GM12878 (cell line): Measurements from ENCODE around the gene FOXI1. TPM values are rescaled to one million over a fixed set of nuclear protein-coding genes. Genes with fewer than 3 reads are reported as not detected.

ENCODE experiments used
- ATAC-seq: fragments of 200-7000 bp; cut with Tn5 transposase; 3 replicates; pipeline ENCODE4 v1.9.1; 2020; ENCODE audit warnings: mild to moderate bottlenecking, moderate library complexity
- BruUV-seq: library from RNA; stranded (reverse); fragments of 400-500 nt; replicated peaks from 2 replicates; lab custom pipeline; 2021; lab: Mats Ljungman, UMichigan
- CTCF ChIA-PET: fragments of 300-600 bp; sonication (Branson Sonifier 250); formaldehyde crosslinking; extraction: SDS; loops from one replicate; lab custom pipeline; 2021; ENCODE audit warnings: inconsistent platforms; lab: Yijun Ruan, JAX
- POLR2A ChIA-PET: fragments of 350-600 bp; formaldehyde crosslinking; extraction: SDS; loops from one replicate; lab custom pipeline; 2021; ENCODE audit warnings: inconsistent platforms; lab: Charles Lee
- RAD21 ChIA-PET: fragments of 300-600 bp; sonication (Branson Sonifier 250); formaldehyde crosslinking; loops from one replicate; lab custom pipeline; 2023; ENCODE audit warnings: antibody characterized with exemption; ENCODE audit not compliant: unreplicated experiment; lab: Charles Lee
- SMC1A ChIA-PET: fragments of 300-600 bp; sonication (Branson Sonifier 250); formaldehyde crosslinking; loops from one replicate; lab custom pipeline; 2023; ENCODE audit not compliant: unreplicated experiment, uncharacterized antibody; lab: Charles Lee
- DNase-seq: peaks from one replicate; pipeline ENCODE4 v3.0.0-alpha.2; 2011; ENCODE audit warnings: low read depth, low spot score
- FAIRE-seq: peaks from 3 replicates; lab custom pipeline; 2011; peaks lifted over from hg19 to GRCh38; lab: Jason Lieb, UNC
- H2AFZ ChIP-seq: 2 replicates; pipeline ENCODE4 v1.6.0; 2011; ENCODE audit warnings: low read depth, low read length, control low read depth; ENCODE audit not compliant: control insufficient read depth
- H3K27ac ChIP-seq: 2 replicates; pipeline ENCODE4 v1.5.1; 2011; ENCODE audit warnings: control low read depth; ENCODE audit not compliant: control insufficient read depth, insufficient read depth
- H3K27me3 ChIP-seq, 2 experiments: replicated peaks in 1 of 2; 2 replicates each; pipeline versions ENCODE4 v1.6.0 to v1.6.1; 2011; ENCODE audit warnings: low read length in 1 of 2; ENCODE audit not compliant: control insufficient read depth in 2 of 2, insufficient read depth in 2 of 2
- H3K36me3 ChIP-seq, 2 experiments: 2 replicates each; pipeline ENCODE4 v1.5.1; 2011; ENCODE audit warnings: low read length in 1 of 2; ENCODE audit not compliant: control insufficient read depth in 2 of 2, insufficient read depth in 2 of 2
- H3K4me1 ChIP-seq: 2 replicates; pipeline ENCODE4 v1.6.1; 2011; ENCODE audit warnings: mild to moderate bottlenecking, low read length, moderate library complexity, mixed read lengths; ENCODE audit not compliant: control insufficient read depth, insufficient read depth
- H3K4me2 ChIP-seq: 2 replicates; pipeline ENCODE4 v1.6.0; 2011; ENCODE audit warnings: control low read depth; ENCODE audit not compliant: control insufficient read depth, insufficient read depth
- H3K4me3 ChIP-seq: fragments of 200-600 bp; sonication (generic); 2 replicates; pipeline ENCODE4 v1.5.1; 2016
- H3K79me2 ChIP-seq: 2 replicates; pipeline ENCODE4 v1.6.0; 2011; ENCODE audit warnings: low read length; ENCODE audit not compliant: control insufficient read depth, insufficient read depth
- H3K9ac ChIP-seq: 2 replicates; pipeline ENCODE4 v1.8.0; 2011; ENCODE audit warnings: low read length, control low read depth, mixed read lengths; ENCODE audit not compliant: control insufficient read depth, insufficient read depth
- H3K9me3 ChIP-seq: replicated peaks from 3 replicates; pipeline ENCODE4 v1.5.1; 2011; ENCODE audit warnings: mild to moderate bottlenecking, low read length; ENCODE audit not compliant: control insufficient read depth, insufficient read depth
- H4K20me1 ChIP-seq: 2 replicates; pipeline ENCODE4 v1.6.0; 2011; ENCODE audit not compliant: control insufficient read depth, insufficient read depth
- EP300 ChIP-seq, 2 experiments: fragments of 150-350 bp in 1 of 2; IDR thresholded peaks; 2 replicates each; pipeline ENCODE4 v1.6.1; 2011 to 2012; ENCODE audit warnings: low read depth in 2 of 2, low read length in 2 of 2, borderline replicate concordance in 1 of 2, improper control_type of control experiment in 1 of 2, inconsistent platforms in 1 of 2; ENCODE audit not compliant: control insufficient read depth in 1 of 2
- ESRRA ChIP-seq: IDR thresholded peaks from 2 replicates; pipeline ENCODE4 v1.6.1; 2012; ENCODE audit warnings: mild to moderate bottlenecking, low read length, improper control_type of control experiment
- EZH2 ChIP-seq: IDR thresholded peaks from 2 replicates; pipeline ENCODE4 v1.6.1; 2012; ENCODE audit warnings: low read depth, mild to moderate bottlenecking, control low read depth, inconsistent platforms, low read length, borderline replicate concordance; ENCODE audit not compliant: control insufficient read depth
- JUNB ChIP-seq: IDR thresholded peaks from 2 replicates; pipeline ENCODE4 v1.6.1; 2016; ENCODE audit warnings: antibody characterized with exemption, mild to moderate bottlenecking
- KAT2A ChIP-seq: conservative IDR thresholded peaks from 2 replicates; pipeline ENCODE4 v1.6.1; 2011; ENCODE audit warnings: low read depth, low read length; ENCODE audit not compliant: control insufficient read depth
- MEF2A ChIP-seq: IDR thresholded peaks from 2 replicates; pipeline ENCODE4 v1.6.1; 2011; ENCODE audit warnings: low read depth, mild to moderate bottlenecking, low read length, moderate library complexity; ENCODE audit not compliant: insufficient read depth
- MTA2 ChIP-seq: fragments of 450-650 bp; IDR thresholded peaks from 2 replicates; pipeline ENCODE4 v1.6.1; 2016; ENCODE audit warnings: low read depth, mild to moderate bottlenecking, moderate library complexity
- MTA3 ChIP-seq: IDR thresholded peaks from 2 replicates; pipeline ENCODE4 v1.6.1; 2012; ENCODE audit warnings: low read length, inconsistent platforms, borderline replicate concordance
- NR2C1 ChIP-seq: fragments of 450-650 bp; IDR thresholded peaks from 2 replicates; pipeline ENCODE4 v1.6.1; 2017; ENCODE audit warnings: antibody characterized with exemption, mild to moderate bottlenecking, moderate library complexity
- POLR2AphosphoS2 ChIP-seq: IDR thresholded peaks from 2 replicates; pipeline ENCODE4 v1.6.1; 2011; ENCODE audit warnings: low read depth, mild to moderate bottlenecking, low read length, improper control_type of control experiment, moderate library complexity
- RAD21 ChIP-seq: IDR thresholded peaks from 2 replicates; pipeline ENCODE4 v1.6.1; 2011; ENCODE audit warnings: mild to moderate bottlenecking, low read depth, low read length, moderate library complexity; ENCODE audit not compliant: insufficient read depth
- SIN3A ChIP-seq: IDR thresholded peaks from 2 replicates; pipeline ENCODE4 v1.6.1; 2012; ENCODE audit warnings: low read depth, low read length, improper control_type of control experiment
- SUPT20H ChIP-seq: IDR thresholded peaks from 2 replicates; pipeline ENCODE4 v1.6.1; 2011; ENCODE audit warnings: low read depth, mild to moderate bottlenecking, low read length, moderate library complexity, borderline replicate concordance; ENCODE audit not compliant: control insufficient read depth
- YY1 ChIP-seq: IDR thresholded peaks from 2 replicates; pipeline ENCODE4 v1.6.1; 2011; ENCODE audit warnings: low read depth, mild to moderate bottlenecking, low read length
- ZSCAN29 ChIP-seq: fragments of 450-650 bp; IDR thresholded peaks from 2 replicates; pipeline ENCODE4 v1.6.1; 2017; ENCODE audit warnings: mild to moderate bottlenecking, moderate library complexity
- WGBS: methylation state at CpG from one replicate; pipeline ENCODE4 v1.1.6; 2016; ENCODE audit warnings: low lambda C conversion rate; ENCODE audit not compliant: insufficient replicate concordance, insufficient coverage; ENCODE audit errors: missing lambda C conversion rate; 5-methylcytosine and 5-hydroxymethylcytosine counted together
- in situ Hi-C: fragments of 300-500 bp; cut with MboI; formaldehyde crosslinking; loops from 9 replicates; pipeline ENCODE4 v1.14.3; 2018; ENCODE audit warnings: mixed read lengths
- intact Hi-C: fragments of 100-400 bp; cut with micrococcal nuclease; formaldehyde crosslinking; loops from one replicate; pipeline ENCODE4 v1.14.2; 2022; ENCODE audit not compliant: unreplicated experiment
- polyA plus RNA-seq, 11 experiments: library from polyadenylated mRNA; depleted of rRNA in 4 of 11; unstranded in 6 of 11; stranded (reverse) in 5 of 11; fragments of >200 nt; fragmentation: Nextera tagmentation in 4 of 11; fragmentation: Illumina TruSeq in 1 of 11; extraction: Ambion mirVana in 4 of 11; extraction: Trizol in 1 of 11; gene quantifications; 1 replicate in 1 of 11; 2 replicates in 10 of 11; pipeline versions ENCODE4 v1.2.1 to v1.2.3, GENCODE V29; 2011 to 2016; ENCODE audit warnings: inconsistent platforms in 2 of 11, missing spikeins in 2 of 11, low read depth in 1 of 11
- total RNA-seq, 4 experiments: library from RNA; depleted of rRNA in 3 of 4; stranded (reverse); fragments of >200 nt in 3 of 4; fragmentation: Illumina TruSeq in 1 of 4; extraction: Trizol in 1 of 4; gene quantifications; 2 replicates each; pipeline versions ENCODE4 v1.2.1 to v1.2.3, GENCODE V29; 2013 to 2021

The FOXI1 gene
- total and polyA plus RNA-seq, 10 of the 15 experiments (the other 5 are each of a cell fraction or from before 2014, with no cell fraction given) = not detected

DNA sequence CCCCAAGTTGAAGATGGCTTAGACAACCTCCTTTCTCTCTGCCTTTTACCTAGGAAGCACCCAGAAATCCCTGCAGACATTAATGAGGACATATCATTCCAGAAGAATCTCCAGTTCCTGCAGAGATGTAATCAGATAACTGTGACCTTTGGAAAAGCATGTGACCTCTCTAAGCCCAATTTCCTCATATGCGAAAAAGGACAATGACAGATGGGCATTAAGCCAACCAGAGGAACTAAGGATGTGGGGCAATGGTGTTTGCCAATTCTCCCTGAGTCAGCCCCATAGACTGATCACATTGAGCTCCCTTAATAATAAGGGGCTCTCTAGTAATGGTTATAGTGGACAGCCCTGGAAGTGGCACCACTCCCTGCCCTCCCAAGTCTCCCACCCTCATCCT lies 10.1 kb upstream of the FOXI1 start:
- no peak for FAIRE-seq
- H3K4me2 ChIP-seq = no peak overlapping the region
- no peaks in the 10 kb centered on the region; the same call in 1 of the 2 replicates for H4K20me1 ChIP-seq
- no TSS peak for BruUV-seq
- no peak overlapping the region for H3K27ac ChIP-seq
- no peaks in the 10 kb centered on the region for H3K79me2 ChIP-seq
- in situ Hi-C loops (no loop called here), intact Hi-C loops (no loop called here)
- no peak for DNase-seq
- ChIA-PET CTCF (interaction anchor here (1.0 kb wide), 1 partner anchor 86 kb away, joined by 4 read pairs; no protein-coding TSS in a partner anchor), POLR2A (no interaction called here), SMC1A (no interaction called here), RAD21 (interaction anchor here (1.0 kb wide), 1 partner anchor 127 kb away, joined by 4 read pairs; no protein-coding TSS in a partner anchor)
- no peak overlapping the region for H3K9ac ChIP-seq
- TF ChIP-seq YY1 = no peak
- no peak for TF ChIP-seq MEF2A
- TF ChIP-seq RAD21 = no peak
- TF ChIP-seq NR2C1 = no peak
- TF ChIP-seq SUPT20H = no peak
- TF ChIP-seq JUNB = no peak
- no peak for TF ChIP-seq SIN3A
- 91% methylated on average over 1 of the region's 1 CpG for WGBS
- no peaks in the 10 kb centered on the region for H3K27me3 ChIP-seq
- H3K9me3 ChIP-seq = no peaks in the 10 kb centered on the region; the same call in 2 of the 3 replicates
- no peak overlapping the region for H3K4me3 ChIP-seq
- ATAC-seq = no peak
- no peaks in the 10 kb centered on the region for H3K36me3 ChIP-seq
- H2AFZ ChIP-seq = no peak overlapping the region
- no peaks in the 10 kb centered on the region for H3K4me1 ChIP-seq

DNA sequence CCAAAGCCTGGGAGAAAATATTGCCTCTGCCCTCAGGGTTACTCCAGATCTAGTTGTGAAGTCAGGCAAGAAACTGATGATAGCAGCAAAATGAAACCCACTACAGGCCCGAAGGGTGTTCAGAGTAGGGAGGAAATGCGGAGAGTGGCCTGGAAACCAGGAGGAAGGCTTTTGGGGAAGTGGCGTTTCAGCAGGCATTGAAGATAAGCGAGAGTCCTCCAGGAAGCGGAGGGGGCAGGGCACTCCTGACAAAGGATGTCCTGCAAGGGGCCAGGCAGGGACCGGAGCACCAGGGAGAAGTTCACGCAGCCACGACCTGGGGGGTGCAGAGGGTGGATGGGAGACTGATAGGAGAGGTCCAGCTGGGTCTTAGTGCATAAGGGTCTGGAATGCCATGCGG lies 7.8 kb upstream of the FOXI1 start:
- no peak for DNase-seq
- POLR2A ChIA-PET = interaction anchor here (0.6 kb wide), 1 partner anchor 205 kb away, joined by 3 read pairs; no protein-coding TSS in a partner anchor
- TF ChIP-seq POLR2AphosphoS2 (no peak), KAT2A (no peak), ZSCAN29 (no peak), EP300 (IDR thresholded peaks at IDR 0.05; ENCODE audit: borderline replicate concordance in 1 of 2, control insufficient read depth in 1 of 2, low read depth in 2 of 2, low read length in 2 of 2) (no peak), MTA3 (no peak), ESRRA (no peak), MTA2 (no peak), EZH2 (no peak)

More for the DNA sequence above, 7.8 kb upstream of the FOXI1 start:
- ATAC-seq (no peak), FAIRE-seq (no peak)
- Histone ChIP-seq H3K4me2 (no peak overlapping the region), H3K9me3 (no peaks in the 10 kb centered on the region; the same call in 2 of the 3 replicates), H3K36me3 (no peaks in the 10 kb centered on the region), H2AFZ (no peak overlapping the region), H3K27ac (no peak overlapping the region), H3K4me1 (no peaks in the 10 kb centered on the region), H3K9ac (no peak overlapping the region), H3K79me2 (no peaks in the 10 kb centered on the region), H3K4me3 (no peak overlapping the region), H4K20me1 (no peaks in the 10 kb centered on the region; the same call in 1 of the 2 replicates), H3K27me3 (no peaks in the 10 kb centered on the region)
- no TSS peak for BruUV-seq
- 48% methylated on average over 9 of the region's 9 CpGs for WGBS
- RAD21 ChIA-PET = interaction anchor here (1.4 kb wide), 1 partner anchor 241 kb away, joined by 3 read pairs; no protein-coding TSS in a partner anchor
- intact Hi-C loops = no loop called here
- CTCF ChIA-PET = interaction anchor here (1.0 to 6.0 kb wide), 3 partner anchors 86 to 123 kb away, joined by 3 to 80 read pairs (median 3); no protein-coding TSS in a partner anchor
- SMC1A ChIA-PET = interaction anchor here (0.9 kb wide), 1 partner anchor 117 kb away, joined by 3 read pairs; the partner anchor contains the start of gene INSYN2B
- in situ Hi-C loops = no loop called here
